SU-DHL-6 (cell line): ENCODE results near the gene SEMA3C.

ENCODE experiments used
- CTCF ChIP-seq: fragments of 200-600 bp; sonication (generic); IDR thresholded peaks from one replicate; pipeline ENCODE4 v1.5.1; 2017; ENCODE audit warnings: antibody characterized with exemption, mild to moderate bottlenecking, low read length, moderate library complexity; ENCODE audit not compliant: insufficient read depth, poor library complexity, severe bottlenecking
- EZH2phosphoT487 ChIP-seq: fragments of 200-600 bp; sonication (generic), shearing (Covaris generic); conservative IDR thresholded peaks from 2 replicates; pipeline ENCODE4 v1.6.1; 2018; ENCODE audit warnings: mild to moderate bottlenecking, antibody characterized with exemption, low read length, moderate library complexity, mixed read lengths

GRCh38 chr7:80735330-80735729 is 183.5 kb downstream of the SEMA3C start:
- TF ChIP-seq CTCF (no peak), EZH2phosphoT487 (no peak)
